ENCODE data around the gene PTPRR.

PTPRR gene

GRCh38 chr12:70806043-70806442 is 114.5 kb downstream of the PTPRR start:
- in situ Hi-C loops (cut with MboI; ENCODE audit: low sequenced_read_pairs): no loop called here

- in situ Hi-C loops (cut with MboI; ENCODE audit: low sequenced_read_pairs): no loop called here
Measured at GRCh38 chr12:70798016-70798783, 122.3 kb downstream of the PTPRR start.

- in situ Hi-C loops (cut with MboI; ENCODE audit: low sequenced_read_pairs): no loop called here
Measured at GRCh38 chr12:70796989-70797388, 123.5 kb downstream of the PTPRR start.

GRCh38 chr12:70795608-70796007 is 124.9 kb downstream of the PTPRR start:
- in situ Hi-C loops (cut with MboI; ENCODE audit: low sequenced_read_pairs): no loop called here

- in situ Hi-C loops (cut with MboI; ENCODE audit: low sequenced_read_pairs): no loop called here
Measured at GRCh38 chr12:70794131-70794530, 126.4 kb downstream of the PTPRR start.

GRCh38 chr12:70788774-70789173 is 131.8 kb downstream of the PTPRR start:
- in situ Hi-C loops (cut with MboI; ENCODE audit: low sequenced_read_pairs): no loop called here

- in situ Hi-C loops (cut with MboI; ENCODE audit: low sequenced_read_pairs): no loop called here
Measured at GRCh38 chr12:70787612-70788011, 132.9 kb downstream of the PTPRR start.

GRCh38 chr12:70785896-70786295 is 134.6 kb downstream of the PTPRR start:
- in situ Hi-C loops (cut with MboI; ENCODE audit: low sequenced_read_pairs): no loop called here

GRCh38 chr12:70784042-70784668 is 136.4 kb downstream of the PTPRR start:
- in situ Hi-C loops (cut with MboI; ENCODE audit: low sequenced_read_pairs): no loop called here

- in situ Hi-C loops (cut with MboI; ENCODE audit: low sequenced_read_pairs): no loop called here
Measured at GRCh38 chr12:70783455-70783854, 137.1 kb downstream of the PTPRR start.

- in situ Hi-C loops (cut with MboI; ENCODE audit: low sequenced_read_pairs): no loop called here
Measured at GRCh38 chr12:70779250-70779649, 141.3 kb downstream of the PTPRR start.

- in situ Hi-C loops (cut with MboI; ENCODE audit: low sequenced_read_pairs): no loop called here
Measured at GRCh38 chr12:70774055-70774454, 146.5 kb downstream of the PTPRR start.

GRCh38 chr12:70772836-70773235 is 147.7 kb downstream of the PTPRR start:
- in situ Hi-C loops (cut with MboI; ENCODE audit: low sequenced_read_pairs): no loop called here

GRCh38 chr12:70771581-70771980 is 149.0 kb downstream of the PTPRR start:
- in situ Hi-C loops (cut with MboI; ENCODE audit: low sequenced_read_pairs): no loop called here

GRCh38 chr12:70763666-70764065 is 156.9 kb downstream of the PTPRR start:
- in situ Hi-C loops (cut with MboI; ENCODE audit: low sequenced_read_pairs): no loop called here

GRCh38 chr12:70762000-70762399 is 158.5 kb downstream of the PTPRR start:
- in situ Hi-C loops (cut with MboI; ENCODE audit: low sequenced_read_pairs): no loop called here

- in situ Hi-C loops (cut with MboI; ENCODE audit: low sequenced_read_pairs): no loop called here
Measured at GRCh38 chr12:70759161-70759918, 161.2 kb downstream of the PTPRR start.

GRCh38 chr12:70758494-70758845 is 162.1 kb downstream of the PTPRR start:
- in situ Hi-C loops (cut with MboI; ENCODE audit: low sequenced_read_pairs): no loop called here

GRCh38 chr12:70757830-70758493 is 162.6 kb downstream of the PTPRR start:
- in situ Hi-C loops (cut with MboI; ENCODE audit: low sequenced_read_pairs): no loop called here

- in situ Hi-C loops (cut with MboI; ENCODE audit: low sequenced_read_pairs): no loop called here
Measured at GRCh38 chr12:70756791-70757190, 163.7 kb downstream of the PTPRR start.

GRCh38 chr12:70756118-70756517 is 164.4 kb downstream of the PTPRR start:
- in situ Hi-C loops (cut with MboI; ENCODE audit: low sequenced_read_pairs): no loop called here
